Limb (tissue), 2 donors: ENCODE results near the gene ASIC3.

Experiments used
- DNase-seq, 2 donors: peaks; one replicate each; pipeline ENCODE4 v3.0.0-alpha.2; 2016; ENCODE audit errors: extremely low spot score in 2 of 2

ASIC3 gene

GRCh38 chr7:151056666-151057505, 8.6 kb downstream of the ASIC3 start:
- no peak for DNase-seq

GRCh38 chr7:151057506-151057988, 9.2 kb downstream of the ASIC3 start, which contains the start of gene CDK5:
CDK5 (minus strand) TSS chr7:151057897; CDS start chr7:151057848, 49 bp downstream.
- peak in 1 of 2 donors; percentile 49 for DNase-seq

- peak; percentile 97 to 99 for DNase-seq
These were observed 9.9 kb downstream of the ASIC3 start for GRCh38 chr7:151057989-151058780.

- no peak for DNase-seq
These were observed 10.5 kb downstream of the ASIC3 start for GRCh38 chr7:151058781-151059366.

- peak; percentile 80 to 93 for DNase-seq
These were observed 11.2 kb downstream of the ASIC3 start, which contains the start of gene SLC4A2 for GRCh38 chr7:151059367-151060112. SLC4A2 (plus strand) TSS chr7:151059589; CDS start chr7:151061988, 2,399 bp downstream.

GRCh38 chr7:151060113-151060415, 11.7 kb downstream of the ASIC3 start:
- DNase-seq: no peak

- no peak for DNase-seq
These were observed 12.3 kb downstream of the ASIC3 start for GRCh38 chr7:151060416-151061212.

- DNase-seq: no peak
These were observed 13.1 kb downstream of the ASIC3 start for GRCh38 chr7:151061213-151062110.

GRCh38 chr7:151062111-151062398, 13.7 kb downstream of the ASIC3 start:
- DNase-seq: no peak

GRCh38 chr7:151062399-151063211, 14.3 kb downstream of the ASIC3 start:
- peak in 1 of 2 donors; percentile 66 for DNase-seq

GRCh38 chr7:151063212-151063561, 14.9 kb downstream of the ASIC3 start:
- DNase-seq: no peak

- DNase-seq: no peak
These were observed 16.1 kb downstream of the ASIC3 start for GRCh38 chr7:151064454-151064853.

GRCh38 chr7:151064993-151065392, 16.7 kb downstream of the ASIC3 start:
- DNase-seq: no peak

- DNase-seq: no peak
These were observed 17.2 kb downstream of the ASIC3 start for GRCh38 chr7:151065516-151065915.

- no peak for DNase-seq
These were observed 18.1 kb downstream of the ASIC3 start for GRCh38 chr7:151066273-151066974.

GRCh38 chr7:151068069-151068773, 19.9 kb downstream of the ASIC3 start:
- DNase-seq: no peak

- no peak for DNase-seq
These were observed 21.7 kb downstream of the ASIC3 start for GRCh38 chr7:151069841-151070573.
